SW 1271 (cell line): ENCODE measurements around the gene PLA1A.
A peak's percentile ranks its signal among the peaks of the same experiment; 100 is the strongest.

Source experiments
- DNase-seq, 2 experiments: peaks; one replicate each; lab custom pipeline; 2025; lab: John Stamatoyannopoulos, UW

Gene PLA1A

DNA sequence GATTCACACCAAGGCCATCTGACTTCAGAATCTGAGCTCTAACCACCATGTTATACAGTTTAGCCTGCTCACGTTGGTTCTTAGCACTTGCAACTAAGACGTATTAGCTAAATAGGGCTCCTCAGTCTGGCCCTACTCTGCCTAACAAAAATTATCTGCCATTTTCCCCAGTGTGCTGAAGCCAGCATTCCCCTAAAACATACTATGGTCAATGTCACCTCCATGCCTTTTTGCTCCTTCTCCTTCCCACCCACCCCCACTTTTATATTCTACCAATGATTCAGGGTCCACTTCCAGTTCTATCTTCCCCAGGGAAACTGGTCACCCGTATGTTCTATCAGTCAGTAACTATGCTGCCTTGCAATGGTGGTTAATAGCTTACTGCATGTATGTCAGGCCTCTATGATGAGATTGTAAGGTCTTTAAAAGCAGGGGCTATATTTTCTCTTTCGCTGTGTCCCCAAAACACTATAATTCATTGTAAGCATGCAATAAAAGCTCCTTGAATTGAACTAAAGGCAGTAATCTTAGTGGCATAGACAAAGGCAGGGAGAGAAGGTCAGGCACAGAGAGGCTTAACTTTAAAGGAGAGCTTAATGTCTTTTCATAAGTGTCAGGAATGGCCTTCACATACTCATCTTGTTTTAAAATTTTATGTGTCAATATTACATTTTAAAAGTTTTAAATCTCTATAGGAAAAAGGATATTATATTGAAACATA lies 39.4 kb downstream of the PLA1A start:
- DNase-seq = no peak

DNA sequence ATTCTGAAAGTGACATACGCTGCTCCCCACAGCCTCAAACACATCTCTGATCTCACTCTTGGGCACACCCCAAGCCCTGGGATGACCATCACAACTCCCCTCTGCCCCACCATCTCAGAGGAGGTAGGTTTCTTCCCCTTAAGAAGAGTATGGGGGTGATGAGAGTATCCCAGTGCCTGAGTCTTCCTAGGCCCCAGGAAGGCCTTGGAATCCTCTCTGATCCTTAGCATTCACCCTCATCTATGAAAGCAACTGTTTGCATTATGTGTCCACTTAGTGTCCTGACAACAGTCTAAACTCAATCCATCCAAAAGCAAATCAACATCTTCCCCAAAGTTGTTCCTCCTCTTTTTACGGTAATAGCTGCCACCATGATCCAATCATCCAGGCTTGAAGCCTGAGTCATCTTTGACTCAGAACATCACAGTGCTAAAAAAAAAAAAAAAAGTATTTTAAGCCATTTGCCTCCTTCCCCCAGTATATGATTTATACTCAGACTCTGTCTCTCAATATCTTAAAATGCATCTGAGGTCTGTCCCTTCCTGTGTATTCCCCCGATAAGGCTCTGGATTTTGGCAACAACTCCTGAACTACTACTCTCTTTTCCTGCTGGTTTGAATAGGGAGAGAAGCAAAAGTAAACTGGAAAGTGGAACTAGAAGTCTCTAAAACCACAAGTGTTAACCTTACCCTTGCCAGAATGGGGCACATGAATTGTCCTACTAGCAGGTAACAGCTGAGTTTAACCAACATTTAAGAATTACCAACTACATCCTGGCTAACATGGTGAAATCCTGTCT lies 40.2 kb downstream of the PLA1A start:
- no peak for DNase-seq

DNA sequence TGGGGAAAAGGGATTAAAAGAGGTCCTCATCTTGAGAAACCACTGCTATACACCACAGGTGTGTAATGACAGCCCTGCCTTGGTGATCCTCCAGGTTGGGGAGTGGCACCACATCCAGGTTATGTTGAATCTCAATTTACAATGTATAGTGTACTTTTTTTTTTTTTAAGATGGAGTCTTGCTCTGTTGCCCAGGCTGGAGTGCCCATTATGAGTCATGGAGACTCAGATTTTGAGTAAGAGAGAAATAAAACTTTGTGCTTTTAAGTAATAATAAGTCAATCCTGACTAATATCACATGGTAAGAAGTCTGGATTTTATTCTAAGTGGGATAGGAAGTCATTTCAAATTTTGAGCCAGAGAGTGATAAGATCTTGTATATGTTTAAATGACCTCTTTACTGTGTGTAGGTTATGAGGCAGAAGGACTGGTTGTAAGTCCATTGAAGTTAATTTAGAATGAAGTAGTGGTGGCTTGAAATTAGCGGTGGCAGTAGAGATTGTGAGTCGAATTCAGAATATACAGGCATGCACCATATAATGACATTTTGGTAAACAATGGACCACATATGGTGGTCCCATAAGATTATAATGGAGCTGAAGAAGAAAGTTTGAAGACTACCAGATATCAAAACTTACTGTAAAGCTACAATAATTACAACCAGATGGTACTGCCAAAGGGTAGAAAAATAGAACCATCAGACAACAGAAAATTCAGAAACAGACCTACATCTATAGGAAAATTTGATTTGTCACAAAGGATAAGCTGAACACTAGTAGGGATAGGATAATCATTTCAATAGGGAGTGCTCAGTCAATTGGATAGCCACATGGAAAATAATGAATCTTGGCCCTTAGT lies 42.0 kb downstream of the PLA1A start:
- DNase-seq = no peak

DNA sequence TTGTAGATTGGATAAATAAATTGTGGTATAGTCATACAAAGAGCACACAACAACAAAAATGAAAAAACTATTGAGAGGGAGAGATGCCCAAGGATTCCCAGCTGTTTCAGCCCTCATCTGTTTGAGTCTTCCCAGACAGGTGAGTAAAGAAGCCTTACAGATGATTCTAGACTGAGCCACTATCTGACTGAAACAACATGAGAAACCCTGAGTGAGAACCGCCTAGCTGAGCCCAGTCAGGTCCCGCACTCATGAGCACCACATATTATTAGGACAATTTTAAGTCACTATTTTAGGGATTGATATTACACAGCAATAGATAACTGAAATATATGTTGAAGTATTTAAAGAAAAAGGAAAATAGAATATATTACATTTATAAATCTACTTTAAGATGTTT lies 43.7 kb downstream of the PLA1A start:
- no peak for DNase-seq

DNA sequence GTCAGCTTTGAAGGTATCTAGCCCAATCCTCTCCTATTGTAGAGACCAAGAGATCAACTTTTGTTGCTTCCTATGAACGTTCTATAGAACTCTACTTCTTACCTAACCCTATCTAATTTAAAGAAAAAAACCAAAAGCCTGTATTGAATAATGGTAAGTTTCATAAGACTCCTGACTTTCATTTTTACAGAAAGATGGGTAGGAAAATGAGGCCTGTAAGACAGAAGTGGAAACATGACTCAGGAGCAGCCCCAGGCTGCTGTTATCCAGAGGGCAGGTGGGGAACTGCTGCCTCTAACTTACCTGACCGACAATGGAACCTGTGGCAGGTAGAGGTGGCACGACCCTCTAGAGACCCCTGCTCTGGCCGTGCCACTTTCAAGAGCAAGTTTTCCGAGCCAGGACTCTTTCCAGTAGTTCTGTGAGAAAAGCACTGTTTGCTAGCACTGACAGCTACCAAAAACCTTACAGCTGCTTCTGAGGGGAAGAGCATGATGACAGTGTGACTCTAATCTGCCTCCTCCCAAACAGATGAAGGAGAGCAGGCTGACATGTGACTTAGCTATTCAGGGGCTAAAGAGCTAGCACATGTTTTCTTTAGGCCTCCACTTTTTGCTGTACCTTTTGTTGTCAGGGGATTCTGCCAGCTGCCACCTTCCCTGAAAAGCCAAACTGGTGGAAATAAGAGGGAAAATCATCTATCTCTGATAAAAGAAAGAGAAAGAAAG lies 45.2 kb downstream of the PLA1A start:
- DNase-seq = no peak

DNA sequence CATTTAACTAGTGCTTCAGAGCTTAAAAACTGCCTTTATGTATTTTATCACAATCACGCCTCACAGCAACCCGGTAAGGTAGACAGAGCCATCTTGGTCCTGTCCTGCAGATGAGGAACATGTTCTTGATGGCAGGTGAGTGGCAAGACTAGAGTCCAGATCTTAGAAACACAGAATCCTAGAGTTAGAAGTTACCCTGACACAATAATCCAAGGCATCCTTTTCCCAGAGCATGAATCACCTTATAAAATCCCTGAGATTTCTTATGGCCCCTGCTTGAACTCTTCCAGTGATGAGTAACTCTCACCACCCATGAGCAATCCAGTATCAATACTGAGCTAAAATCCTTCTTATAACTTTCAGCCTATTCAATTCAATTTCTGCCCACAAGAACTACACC lies 45.8 kb downstream of the PLA1A start:
- peak in 1 of 2 experiments; percentile 58 for DNase-seq

DNA sequence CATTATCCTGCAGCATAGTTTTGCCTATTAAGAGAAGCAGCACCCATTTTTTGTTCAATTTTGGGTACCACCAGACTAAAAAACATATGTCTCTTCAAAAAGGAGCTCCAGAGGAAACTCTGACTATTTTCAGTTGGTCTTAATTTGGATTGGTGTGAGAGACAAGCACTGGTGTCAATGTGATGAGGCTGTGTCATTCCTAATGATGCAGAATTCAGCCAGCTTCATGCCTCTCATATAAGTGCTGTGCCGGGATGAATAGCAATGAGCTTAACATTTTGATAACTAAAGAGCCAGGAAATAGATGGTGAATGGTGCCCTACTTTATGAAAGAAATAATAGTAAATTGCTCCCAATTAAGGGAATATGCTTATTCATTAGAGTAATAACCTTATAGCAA lies 46.8 kb downstream of the PLA1A start:
- DNase-seq = no peak

DNA sequence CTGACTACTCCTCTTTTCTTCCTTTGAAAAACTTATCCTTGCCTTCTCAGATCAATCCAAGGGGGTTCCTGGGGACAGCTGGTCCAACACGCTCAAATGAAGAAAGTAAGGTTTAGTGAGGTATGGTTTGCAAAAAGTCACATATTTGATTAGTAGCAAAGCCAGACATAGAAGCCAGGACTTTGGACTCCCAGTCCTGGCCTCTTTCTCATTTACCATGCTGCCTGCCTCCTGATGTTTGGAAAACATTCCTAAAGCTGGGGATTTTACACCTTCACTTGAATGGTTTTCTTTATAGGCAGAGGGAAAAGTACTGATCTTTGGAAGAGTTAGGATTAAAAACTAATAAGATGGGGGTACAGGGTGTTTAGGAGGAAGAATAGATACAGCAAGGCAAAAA lies 48.1 kb downstream of the PLA1A start:
- DNase-seq = no peak

DNA sequence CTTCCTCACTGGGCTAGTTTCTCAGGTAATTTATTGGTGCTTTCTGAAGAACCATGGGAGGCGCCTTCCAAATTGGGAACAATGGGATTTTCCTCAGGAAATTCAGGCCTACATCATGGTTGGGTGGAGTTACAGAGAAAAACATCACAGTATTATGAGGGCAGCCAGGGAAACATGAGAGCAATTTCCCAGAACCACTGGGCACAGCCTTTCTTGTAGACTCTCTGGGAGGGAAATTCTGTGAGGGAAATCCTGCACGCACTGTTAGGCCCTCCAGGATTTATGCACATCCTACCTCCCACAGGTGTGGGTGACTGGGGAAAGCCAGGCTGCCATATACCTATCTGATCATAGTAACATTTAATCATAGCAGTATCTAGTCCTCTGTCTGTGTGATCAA lies 49.5 kb downstream of the PLA1A start:
- DNase-seq = no peak

DNA sequence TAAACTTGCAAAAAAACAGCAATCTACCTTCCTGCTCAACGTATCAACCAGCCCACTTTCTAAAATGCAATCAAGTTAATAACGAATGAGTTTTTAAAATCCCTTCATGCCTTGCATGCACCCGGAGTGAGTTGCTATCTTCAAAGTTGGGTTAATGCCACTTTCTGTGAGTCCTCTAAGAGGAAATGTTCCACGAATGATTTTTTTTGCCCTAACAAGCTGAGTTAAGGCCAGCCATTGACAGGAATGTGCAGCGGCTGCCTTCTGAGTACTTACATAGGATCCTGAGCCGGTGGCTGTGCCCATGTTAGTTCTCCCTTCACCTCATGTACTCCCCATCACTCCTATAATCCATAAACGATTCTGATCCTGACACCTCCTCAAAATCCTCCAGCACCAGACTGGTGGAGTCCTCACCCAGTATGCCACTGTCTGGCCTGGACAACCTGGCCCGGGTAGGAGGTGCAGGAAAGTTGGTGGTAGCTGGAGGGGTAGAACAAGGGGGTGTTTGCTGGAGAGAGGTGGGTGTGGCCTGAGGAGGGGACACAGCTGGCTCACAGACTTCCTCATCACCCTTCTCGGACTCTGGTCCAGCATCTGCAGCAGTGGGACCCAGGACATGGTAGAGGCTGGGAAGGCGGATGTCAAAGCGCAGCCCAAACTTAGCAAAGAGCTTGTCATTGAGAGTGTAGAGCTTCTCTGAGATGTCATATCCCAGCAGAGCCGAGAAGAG lies 50.3 kb downstream of the PLA1A start:
- no peak for DNase-seq

DNA sequence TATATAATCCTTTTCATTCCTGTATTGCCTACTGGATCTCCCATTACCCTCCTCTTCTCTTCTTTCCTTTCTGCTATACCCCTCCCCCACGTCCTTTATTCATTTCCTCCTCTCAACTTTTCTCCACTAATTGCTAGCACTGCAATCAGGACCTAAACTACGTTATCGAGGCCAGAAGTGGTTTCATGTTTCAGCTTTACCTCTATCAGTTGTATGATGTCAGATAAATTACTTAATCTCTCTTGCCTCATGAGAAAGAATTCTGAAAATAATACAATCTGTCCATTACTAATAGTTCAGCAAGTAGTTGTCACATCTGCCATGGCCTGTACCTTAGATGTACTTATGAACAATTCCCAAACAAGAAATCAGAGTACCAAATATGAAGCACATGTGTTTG lies 52.1 kb downstream of the PLA1A start:
- DNase-seq = no peak

DNA sequence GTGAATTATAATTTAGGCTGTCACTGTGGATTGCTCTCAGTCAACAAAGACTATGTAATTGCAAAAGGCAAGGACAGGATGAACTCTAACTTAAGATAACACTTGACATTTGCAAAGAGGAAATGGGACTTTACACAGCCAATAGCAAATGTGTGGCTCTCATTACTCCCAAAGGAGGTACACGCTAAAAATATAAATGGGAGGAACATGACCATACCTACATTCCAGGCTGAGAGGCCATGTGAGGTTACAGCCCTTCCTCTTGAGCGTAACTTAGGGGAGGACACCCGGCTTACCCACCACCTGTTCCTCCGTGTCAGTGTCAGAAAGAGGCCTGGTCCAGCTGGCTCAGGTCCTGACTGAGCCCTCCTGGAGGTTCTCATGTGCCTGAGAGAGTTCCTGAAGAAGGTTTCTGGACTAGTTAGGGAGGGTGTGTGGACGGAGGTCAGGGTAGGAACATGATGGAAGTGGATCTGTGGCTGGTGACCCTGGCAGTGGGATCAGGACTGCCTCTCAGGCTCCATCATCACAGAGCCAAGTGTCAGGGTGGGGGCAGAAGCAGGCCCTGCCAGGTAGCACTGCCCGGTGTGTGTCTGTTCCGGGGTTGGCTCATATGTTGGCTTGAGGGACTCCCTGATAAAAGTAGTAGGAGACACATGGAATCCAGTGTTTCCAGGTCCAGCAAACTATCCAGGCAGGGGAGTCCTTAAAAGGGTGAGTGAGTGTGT lies 54.8 kb downstream of the PLA1A start:
- DNase-seq = no peak

DNA sequence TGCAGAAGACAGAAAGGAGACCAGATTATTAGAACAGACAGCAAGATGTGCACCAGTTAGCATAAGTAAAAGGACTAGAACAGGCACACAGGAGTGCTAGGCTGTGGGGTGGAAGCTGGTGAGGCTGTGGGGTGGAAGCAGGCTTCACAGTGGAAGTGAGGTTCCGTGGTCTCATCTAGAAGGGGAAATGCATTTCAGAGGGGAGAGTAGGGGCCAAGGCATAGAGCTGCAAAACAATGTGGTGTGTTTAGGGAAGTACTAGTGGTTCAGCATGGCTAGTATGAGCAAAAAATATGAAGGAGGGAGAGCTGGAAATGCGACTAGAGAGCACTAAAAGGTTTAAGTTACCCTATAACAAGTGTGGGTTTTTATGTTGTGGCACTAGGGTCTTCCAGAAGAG lies 56.2 kb downstream of the PLA1A start:
- no peak for DNase-seq

DNA sequence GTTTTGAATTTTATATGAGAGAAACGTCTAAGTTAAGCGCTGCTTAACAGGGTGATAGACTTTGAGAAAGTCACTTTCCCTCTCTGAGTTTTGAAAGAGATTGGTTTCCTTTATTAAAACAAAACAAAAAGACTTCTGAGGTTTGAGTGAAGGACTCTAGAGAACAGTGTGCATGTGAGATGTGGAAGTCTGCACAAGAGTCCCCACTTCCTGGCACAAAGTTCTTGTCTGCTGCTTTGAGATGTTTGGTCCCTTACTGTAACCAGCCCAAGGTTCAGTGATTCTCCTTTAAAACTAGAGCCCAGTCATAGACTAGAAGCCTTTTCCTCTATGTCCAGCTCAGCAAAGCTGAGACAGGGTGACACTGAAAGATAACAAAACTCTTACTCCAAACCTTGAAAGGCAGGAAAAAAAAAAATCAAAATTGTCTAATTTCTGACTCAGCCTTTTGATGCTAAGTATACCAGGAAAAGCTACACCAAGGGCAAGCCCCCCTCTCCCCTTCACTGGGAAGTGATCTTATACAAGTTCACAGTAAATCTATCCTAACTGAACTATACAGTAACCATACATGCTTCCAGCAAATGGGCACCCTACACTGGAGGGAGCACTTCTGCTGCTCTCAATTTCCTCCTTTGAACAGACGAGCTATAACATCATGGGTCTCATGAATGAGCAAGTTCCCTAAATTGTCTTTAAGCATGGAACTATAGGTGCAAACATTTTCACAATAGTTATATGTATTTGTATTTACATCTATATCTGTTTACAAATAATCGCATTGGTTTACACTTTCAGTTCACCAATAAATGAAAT lies 60.4 kb downstream of the PLA1A start:
- no peak for DNase-seq

DNA sequence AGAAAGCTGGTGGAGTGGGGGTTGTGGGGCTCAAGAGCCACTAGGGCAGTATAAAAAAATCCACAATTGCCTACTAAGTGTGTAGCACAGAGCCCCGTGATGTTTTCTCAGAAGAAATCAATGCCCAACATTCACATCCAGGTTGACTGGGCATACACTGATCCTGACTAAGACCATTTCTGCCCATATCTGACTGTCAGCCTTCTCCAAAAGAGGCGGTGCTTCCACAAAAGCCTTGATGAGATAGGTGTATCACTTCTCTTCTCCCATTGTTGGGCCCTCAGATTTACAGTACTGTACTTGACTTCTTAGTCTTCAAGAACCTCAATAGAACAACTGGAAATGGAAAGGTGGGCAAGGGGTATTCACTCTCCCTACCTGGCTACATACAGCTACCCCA lies 61.3 kb downstream of the PLA1A start:
- DNase-seq = no peak

DNA sequence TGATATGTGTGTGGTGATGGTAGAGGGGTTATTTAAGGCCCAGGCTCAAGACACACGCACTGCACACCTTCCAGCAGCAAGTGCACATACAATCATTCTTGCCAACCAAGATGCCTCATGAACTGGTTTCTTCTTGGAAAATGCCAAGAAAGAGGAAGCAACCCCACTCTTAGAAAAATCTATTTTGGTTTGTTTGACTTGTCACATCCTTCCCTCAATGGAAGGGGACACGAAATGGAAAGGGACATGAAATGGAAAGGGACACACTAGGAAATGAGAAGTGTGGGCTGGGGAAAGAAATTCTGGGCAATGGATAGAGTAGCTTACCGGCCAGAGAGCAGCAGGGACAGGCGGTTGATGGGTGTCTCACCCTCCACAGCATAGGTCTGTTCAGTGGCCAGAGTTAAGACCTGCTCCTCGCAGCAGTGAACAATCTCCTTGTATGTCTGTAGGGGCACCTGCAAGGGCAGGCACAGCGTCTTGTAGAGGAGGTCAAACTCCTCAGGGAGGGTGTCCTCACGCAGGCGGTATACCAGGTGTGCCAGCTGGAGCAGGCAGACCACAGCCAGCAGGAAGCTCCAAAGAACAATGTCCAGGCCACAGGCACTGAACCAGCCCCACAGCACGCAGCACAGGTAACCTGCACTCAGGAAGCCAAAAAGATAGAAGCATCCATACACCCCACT lies 62.1 kb downstream of the PLA1A start:
- no peak for DNase-seq

DNA sequence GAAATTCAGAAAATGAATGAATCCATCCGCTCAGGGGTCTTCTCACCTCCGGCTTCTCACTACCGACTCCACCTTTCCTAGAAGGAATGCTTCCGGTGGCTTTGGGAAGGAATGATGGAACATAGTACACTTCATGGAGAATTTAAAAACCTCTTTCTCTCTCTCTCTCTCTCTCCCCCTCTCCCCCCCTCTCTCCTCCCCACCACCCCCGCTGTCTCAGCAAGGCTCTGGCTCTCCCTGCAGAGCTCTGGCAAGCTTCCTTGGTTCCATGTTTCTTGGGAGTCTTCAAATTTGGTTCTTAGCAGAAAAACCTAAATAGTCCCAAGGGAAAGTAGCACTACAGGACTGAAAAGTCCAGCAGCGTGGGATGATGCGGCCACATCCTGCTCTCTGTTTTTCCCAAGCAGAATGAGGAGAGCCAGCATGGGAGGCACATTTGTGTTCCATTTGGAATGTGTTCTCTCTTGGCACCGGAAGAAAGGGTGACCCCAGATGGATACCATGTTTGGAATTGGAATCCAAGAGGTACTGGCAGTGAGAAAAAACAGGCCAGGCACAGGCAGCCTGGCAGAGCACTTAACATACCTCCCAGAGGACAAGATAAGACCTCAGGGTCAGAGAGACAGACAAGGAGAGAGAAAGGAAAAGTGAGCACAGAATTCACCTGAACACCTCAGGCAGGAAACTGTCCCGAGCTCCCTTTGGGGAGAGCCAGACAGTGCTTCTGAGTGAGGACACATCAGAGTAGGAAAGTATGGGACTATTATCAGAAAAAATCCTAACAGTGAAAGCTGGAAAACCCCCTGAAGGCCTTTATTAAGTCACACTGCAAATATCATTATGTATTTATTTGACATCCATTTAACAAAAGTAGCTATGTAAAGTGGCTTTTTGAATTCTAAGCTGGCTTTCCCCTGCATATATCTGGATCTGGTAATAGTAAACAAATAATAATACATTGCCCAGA lies 63.1 kb downstream of the PLA1A start, which contains the start of gene POPDC2:
Gene POPDC2, minus strand, starts transcription at position 116 of the 967 bp plus-strand sequence. CDS start 166 bp downstream, outside the sequence.
- DNase-seq = no peak
